ENCODE results near the gene PNMA6E.

The PNMA6E gene

DNA sequence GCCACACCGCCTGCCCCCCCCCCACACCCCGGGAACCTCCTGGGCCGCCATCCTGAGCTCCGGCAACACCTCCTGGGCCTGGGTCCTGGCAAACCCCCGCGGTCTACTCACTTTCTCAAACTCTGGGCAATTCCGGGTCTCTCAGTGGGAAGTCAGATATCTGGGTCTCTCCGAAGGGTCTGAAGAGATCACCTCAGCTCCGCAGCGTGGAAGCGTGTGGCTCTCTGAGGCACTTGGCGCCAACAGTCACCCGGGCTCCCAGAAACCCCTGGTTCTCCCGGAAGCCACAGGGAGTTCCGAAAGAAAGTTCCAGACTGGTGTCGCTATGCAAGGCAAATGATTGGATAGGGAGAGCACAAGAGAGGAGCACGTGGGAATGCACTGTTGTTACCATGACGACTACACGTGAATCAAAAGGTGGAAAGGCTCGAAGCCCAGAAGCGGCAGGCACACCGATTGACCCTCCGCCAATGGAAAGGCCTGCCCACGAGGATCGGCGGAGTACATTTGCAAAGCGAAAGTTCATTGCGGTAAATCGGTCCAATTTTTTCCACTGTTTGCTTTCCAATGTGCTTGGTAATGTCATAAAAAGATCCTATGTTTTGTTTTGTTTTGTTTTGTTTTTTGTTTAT lies at the start of gene PNMA6E:
Gene PNMA6E, minus strand, starts transcription at position 218 of the 632 bp plus-strand sequence. CDS start 2,501 bp downstream, outside the sequence.
- DNase-seq (ENCODE audit: low read depth): no peak

DNA sequence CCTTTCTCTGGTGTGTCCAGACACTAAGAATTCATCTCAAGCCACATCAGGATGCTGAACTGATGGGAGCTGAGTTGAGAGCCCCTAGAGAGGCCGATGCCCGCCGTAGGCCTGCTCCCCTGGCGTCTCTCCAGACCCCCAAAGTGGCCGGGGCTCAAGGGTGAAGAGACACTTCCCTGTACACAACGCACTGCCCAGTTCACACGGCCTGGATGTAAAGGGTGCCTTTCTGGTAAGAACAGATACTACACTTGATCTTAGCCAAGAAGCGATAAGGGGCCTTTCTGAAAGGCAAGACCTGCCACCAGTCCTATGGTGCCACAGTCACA lies 49.8 kb upstream of the PNMA6E start:
- no peak for DNase-seq (ENCODE audit: low read depth)

DNA sequence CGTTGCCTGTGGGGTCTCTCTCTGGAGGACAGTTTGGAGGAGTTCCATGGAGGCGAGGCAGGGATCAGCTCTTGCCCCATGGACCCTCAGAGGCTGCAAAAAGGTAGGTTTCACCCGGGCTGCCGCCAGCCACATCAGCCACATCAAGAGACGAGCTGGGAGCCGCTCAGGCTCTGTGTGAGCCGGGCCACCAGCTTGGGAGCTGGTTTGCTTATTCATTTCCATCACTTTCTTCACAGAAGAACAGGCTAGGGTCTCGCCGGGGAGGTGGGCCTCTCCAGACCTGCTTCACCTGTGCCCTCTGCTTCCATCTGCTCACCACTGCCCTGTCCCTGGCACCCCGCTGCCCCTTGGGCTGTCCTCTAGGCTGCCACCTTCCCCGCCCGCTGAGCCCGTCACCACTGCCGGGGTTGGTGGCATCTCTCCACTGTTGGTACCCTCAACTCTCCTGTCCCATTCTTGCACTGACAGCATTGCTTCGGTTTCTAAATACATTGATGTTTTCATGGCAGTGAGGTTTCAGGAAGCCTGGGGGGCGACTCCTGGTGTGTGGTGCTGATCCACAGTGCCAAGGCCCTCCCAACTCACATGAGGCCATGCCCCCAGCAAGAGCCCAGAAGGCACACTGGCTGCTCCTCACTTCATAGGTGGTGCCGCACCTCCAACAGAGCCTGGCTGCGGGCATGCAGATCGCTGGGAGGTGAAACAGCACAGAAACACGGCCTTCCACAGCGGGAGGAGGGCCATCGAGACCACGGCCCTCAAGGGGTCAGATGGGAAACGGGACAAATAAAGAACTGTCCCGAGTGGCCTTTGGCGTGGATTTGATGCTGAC lies 49.2 kb upstream of the PNMA6E start:
- DNase-seq (ENCODE audit: low read depth): no peak

DNA sequence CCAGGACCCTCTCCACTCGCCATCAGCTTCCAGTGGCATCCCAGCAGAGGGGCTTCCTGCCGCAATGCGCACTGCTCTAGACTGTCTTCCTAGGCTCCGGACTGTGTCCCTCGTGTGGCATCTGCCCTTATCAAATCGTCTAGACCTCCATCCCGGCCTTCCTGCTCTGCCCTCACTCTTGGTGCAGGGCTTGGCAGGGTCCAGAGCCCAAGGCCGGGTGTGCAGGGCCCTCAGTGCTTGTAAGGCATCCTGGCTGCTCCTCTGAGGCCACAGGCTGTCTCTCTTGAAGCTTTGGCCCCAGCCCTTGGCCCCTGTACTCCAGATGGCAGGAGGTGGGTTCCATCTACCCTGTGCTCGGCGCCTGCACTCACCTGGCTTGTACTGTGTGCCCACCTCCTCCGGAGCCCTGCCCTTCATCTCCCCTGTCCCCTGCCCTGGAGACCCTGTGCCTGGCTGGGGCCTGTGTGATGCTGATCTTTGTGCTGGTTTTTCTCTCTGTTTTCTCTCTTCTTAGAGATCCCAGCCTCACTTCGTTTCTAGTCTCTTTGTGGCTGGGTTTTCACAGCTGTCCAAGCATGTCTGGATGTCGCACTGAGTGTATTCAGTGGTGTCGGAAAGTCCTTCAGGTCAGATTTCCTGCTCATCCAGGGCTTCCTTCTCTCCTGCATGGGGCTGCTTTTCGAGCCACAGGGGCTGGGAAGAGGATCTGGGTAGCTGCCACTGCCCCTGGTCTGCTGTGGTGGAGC lies 48.4 kb upstream of the PNMA6E start:
- no peak for DNase-seq (ENCODE audit: low read depth)

DNA sequence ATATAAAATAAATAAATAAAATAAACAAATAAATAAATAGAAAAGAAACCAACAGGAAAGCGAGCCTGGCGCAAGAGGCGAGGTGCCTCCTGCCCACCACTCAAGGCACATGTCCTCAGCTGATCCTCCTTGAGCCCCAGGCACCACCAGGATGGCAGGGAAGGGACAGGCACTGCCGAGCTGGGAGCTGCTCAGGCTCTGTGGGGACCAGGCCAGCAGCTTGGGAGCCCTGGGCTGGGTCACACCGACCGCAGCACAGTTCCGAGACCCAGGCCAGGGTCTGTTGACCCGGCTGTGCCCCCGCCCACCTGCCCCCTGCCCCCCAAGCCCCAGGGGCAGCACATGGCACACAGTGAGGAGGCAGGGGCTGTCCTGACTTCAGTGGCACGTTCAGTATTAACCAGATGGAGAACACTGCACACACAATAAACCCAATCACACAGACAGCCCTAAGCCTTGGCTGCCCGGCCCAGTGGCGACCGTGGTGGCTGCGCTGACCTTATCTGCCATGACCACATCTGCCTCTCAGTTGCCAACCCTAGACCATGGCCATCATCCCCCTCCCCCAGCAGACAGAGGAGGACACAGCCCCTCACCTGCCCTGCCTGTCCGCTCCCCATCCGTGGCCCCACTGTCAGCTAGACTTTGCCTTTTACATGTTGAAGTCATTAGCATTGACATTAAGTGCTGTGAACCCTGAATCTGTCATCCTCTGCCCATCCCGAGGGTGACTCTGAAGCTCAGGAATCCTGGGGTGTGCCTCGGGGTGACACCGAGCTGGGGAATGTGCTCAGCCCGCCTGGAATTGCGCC lies 47.6 kb upstream of the PNMA6E start:
- no peak for DNase-seq (ENCODE audit: low read depth)

DNA sequence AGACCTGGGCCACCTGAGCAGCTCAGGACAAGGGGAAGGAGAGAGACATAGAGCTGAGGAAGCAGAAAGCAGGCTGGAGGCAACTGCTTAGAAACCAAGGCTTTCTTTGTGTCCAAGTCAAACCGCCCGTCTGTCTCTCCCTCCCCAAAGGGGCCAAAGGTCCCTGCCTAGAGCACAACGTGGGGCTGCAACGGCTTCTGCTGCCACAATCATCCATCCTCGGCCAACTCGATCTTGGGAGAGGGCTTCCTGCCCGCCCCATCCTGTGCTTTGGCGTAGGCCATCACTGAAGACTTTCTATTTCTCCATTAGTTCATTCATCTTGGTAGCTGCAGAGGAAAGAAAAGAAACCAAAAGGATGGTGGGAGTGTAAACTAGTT lies 46.4 kb upstream of the PNMA6E start:
- no peak for DNase-seq (ENCODE audit: low read depth)

DNA sequence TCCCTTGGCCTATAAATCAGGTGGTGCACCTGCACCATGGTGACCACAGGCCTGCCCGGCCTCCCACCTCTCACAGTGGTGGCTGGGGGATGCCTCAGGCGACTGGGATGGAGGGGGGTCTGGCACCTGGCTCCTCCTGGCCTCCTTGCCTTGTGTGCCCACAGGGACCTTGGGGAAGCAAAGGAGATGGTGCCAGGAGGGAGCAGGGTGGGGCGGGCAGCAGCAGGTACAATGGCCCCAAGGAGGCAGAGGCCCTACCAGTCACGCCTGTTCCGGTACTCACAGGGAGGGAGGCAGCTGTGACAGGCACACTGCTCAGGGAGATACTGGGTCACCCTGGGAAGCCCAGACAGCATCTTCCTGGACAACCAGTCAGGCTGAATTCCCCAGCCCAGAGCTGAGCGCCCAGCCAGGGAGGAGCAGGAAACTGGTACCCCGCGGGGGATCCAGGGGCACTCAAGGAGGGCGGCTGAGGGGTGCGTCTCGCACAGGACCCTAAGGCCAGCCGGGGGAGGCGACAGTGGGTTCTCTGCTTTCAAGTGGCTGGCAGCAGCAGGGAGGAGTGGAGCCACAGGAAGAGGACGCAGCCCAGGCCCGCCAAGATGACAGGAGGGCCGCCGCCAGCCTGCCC lies 45.9 kb upstream of the PNMA6E start:
- DNase-seq (ENCODE audit: low read depth): no peak

DNA sequence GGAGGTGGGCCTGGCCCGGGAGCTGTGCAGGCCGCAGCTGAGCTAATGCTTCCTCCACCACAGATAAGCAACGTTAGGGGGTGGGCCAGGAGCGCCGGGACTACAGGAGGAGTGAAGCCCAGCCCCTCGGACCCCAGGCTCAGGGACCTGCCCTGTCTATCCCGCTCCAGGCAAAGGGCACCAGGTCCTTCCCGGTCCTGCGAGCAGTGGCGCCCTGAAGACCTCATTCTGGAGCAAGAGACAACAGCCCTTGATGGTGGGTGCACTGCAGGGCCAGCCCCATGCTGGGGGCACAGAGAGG lies 45.4 kb upstream of the PNMA6E start:
- DNase-seq (ENCODE audit: low read depth): no peak

DNA sequence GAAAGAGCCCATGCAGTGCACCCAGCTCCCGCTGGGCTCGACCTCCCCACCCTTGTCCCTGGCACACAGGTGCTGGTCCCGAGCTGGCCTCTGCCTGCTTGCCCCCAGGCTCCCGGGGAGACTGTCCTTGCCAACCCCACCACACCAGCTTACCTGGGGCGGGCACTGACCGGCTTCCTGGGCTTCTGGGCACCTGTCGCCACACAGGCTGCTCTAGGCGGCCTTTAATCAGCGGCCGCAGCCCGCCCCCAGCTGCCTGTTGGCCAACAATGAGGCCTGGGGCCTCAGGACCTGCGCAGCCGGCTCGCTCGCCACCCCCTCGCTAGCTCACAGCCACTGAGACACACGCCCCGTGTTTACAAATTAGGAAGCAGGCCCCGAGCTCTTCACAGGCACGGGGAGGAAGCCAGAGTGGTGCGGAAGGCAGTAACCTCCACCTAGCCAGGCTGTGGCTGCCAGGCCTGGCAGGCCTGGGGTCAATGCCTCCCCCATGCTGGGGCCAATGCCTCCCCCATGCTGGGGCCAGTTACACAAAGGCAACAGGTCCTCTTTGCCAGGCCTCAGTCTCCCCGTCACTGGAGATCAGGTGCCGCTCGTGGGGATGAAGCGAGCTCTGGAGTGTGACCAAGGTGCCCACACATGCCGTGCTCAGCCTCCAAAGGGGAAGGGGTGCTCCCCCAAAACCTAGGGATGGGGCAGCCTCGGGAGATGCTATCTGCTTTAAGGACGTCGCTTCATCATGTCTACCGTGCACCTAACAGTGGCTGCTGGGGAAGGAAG lies 44.9 kb upstream of the PNMA6E start, which contains the start of gene TREX2:
Gene TREX2, minus strand, starts transcription at position 201 of the 780 bp plus-strand sequence. CDS start 626 bp downstream, outside the sequence.
- no peak for DNase-seq (ENCODE audit: low read depth)

DNA sequence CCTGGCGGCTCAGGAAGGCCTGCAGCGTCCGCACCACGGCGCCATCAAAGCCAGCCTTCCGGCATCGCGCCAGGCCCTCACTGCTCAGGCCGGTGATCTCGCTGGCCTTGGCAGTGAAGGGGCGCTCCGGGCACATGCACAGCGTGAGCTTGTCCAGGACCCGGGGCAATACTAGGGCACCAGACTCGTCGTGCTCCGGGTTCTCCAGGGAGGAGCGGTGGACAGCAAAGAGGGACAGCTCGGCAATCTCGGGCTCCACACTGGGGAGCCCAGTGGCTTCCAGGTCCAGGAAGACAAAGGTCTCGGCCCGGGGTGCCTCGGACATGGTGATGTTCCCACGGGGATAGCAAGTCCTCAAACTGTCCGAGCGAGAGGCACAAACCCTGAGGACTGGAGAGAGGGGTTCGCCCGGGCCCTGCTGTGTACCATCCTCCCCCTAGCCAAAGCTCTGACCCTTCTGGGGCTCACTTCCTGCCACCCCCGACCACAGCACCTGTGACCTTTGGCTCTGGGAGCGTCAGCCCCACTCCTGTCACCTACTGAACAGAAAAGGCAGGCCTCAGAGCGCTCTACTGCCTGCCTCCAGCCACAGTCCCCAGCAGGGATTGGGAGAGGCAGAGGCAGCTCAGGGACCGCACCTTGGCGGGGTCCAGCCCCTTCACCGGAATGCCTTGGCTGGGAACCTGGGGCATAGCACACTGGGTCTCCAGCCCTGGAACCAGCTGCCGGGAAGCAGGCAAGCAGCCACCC lies 44.1 kb upstream of the PNMA6E start:
- DNase-seq (ENCODE audit: low read depth): no peak

DNA sequence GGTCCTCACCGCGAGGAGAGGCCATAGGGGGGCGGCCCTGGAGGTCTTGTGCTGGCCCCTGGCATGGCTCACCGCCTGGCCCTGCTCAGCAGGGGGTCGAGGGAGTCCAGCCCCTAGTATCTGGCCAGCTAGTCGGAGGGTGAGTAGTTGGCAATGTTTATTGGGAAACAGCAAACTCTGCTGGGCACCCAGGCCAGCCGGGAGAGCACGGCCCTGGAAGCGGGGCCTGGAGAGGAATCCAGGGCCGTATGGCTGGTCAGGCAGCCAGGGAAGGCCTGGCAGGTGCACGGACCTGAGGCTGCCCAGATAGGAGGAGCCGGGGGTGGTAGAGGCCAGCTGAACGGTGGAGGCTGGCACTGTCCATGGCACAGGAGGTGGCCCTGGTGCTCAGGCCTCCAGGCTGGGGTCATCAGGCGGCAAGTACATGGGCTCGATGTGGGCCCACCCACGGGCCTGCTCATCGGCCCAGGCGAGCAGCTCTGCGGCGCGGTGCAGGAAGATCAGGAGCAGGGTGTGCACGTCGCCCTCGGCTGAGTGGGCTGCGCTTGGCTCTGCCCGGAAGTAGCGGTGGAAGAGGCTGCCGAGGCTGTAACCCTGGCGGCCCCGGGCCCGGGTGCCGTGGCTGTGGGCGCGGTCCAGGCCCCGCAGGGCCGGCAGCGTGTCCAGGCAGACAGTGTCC lies 43.3 kb upstream of the PNMA6E start:
- no peak for DNase-seq (ENCODE audit: low read depth)

DNA sequence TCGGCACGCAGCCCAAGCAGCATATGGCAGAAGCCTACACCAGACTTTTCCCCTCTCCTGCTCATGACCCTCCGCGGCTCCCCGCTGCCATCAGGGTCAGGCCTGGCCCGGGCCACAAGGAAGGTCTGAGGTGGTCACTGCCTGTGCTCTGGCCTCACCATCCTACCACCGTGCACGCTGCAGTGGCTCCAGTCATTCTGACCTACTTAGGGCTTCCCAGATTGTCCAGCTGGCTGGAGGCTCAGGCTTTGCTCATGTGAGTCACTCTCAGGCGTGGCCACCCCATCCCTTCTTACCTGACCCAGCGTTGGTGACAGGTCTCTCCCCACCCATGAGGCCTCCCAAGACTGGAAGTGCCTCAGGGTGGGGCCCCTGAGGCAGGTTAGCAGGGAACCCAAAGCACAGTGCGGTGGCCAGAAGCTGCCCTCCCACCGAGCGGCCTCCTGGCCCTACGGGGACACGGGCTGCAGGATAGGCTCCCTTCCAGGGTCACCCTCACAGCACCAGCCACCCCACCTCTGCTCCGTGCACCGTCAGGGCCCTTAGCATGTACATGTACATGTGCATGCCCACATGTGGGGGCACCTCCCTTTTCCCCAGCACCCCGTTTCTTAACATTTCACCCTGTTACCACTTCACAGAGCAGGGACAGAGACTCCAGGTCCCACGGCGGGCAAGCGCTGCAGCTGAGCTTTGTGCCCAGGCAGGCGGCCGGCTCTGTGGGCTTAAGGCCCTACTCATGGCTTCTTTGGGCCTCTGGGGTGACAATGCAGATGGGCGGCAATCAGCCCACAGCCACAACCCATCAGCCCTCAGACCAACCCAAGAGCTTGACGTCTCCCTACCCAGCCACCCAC lies 42.6 kb upstream of the PNMA6E start:
- no peak for DNase-seq (ENCODE audit: low read depth)

DNA sequence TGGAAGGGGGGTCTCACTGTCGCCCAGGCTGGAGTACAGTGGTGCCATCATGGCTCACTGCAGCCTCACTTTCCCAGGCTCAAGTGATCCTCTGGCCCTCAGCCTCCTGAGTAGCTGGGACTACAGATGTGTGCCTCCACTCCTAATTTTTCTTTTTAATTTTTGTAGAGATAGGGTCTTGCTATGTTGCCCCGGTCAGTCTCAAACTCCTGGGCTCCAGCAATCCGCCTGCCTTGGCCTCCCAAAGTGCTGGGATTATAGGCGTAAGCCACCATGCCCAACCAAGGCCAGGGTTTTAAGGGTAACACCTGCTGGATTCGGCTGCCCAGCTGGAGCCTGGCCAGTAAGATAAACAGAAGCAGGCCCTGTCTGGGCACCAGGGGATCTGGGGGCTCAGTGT lies 41.3 kb upstream of the PNMA6E start:
- no peak for DNase-seq (ENCODE audit: low read depth)

DNA sequence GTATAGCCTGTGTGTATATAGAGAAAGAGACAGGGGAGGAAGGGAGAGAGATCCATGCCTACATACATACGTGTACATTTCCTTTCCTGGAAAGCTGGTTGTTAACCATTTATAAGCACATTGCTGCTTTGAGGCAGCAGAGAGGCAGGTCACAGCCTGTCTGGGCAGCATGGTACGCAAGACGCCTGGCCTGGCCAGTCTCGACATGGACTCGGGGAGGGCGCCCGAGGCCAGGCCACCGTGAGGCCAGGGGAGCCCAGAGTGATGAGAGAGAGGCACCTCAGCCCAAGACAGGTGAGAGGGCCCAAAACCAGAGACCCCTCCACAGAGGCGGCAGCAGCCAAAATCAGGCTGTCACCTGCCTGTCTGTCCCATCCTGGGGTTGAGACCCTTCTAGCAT lies 40.8 kb upstream of the PNMA6E start:
- DNase-seq (ENCODE audit: low read depth): no peak

DNA sequence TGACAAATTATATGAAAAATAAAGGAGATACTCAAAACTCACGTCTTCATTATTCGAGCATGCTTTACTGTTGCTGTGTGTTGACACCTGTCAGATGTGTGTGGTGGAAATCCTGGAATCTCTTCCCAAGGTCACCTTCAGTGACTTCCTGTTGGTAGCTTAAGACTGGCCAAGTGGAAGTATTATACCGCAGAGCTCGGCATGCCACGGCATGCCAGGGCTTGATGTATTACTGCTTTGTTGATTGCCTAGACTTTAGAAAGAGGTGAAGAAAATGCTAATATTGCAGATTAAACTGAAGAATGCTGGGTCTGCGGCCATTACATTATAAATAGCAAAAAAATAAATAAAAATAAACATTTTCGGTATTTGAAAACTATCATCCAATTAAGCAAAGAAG lies 40.1 kb upstream of the PNMA6E start:
- no peak for DNase-seq (ENCODE audit: low read depth)

DNA sequence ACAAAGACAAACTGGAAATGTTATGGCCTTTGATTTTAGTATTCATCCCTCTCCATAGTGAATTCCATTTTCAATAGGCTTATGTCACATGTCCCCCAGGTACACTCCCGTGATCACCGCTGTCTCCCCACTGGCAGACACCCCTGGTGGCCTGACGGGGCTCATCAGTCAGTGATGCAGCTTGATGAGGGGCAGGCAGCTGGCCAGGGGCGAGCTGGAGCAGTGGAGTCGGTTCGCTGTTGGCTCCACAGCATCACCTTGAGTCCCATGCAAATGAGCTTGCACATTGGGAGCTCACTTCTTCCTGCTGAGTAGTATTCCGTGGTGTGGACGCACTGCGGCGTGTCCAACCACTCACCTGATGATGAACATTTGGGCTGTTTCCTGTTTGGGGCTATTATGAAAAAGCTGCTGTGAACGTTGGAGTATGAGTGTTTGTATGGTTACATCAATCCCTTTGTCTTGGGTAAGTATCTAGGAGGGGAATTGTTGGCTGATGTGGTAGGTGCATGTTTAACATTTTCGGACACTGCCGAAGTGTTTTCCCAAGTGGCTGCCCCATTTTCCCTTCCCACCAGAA lies 39.5 kb upstream of the PNMA6E start:
- DNase-seq (ENCODE audit: low read depth): no peak

DNA sequence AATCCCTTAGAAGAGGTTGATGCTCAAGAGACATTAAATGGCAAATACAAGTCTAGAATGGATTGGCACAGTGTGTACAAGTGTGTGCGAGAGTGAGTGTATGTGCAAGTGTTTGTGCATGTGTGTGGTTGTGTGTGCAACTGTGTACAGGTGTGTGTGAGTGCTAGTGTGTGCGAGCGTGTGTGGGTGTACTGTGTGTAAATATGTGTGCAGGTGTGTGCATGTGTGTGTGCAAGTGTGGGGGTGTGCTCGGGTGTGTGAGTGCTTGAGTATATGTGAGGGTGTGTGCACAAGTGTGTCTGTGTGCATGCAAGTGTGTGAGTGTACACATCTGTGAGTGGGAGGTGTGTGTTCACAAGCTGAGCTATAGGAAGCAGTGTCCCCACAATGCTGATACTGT lies 38.8 kb upstream of the PNMA6E start:
- DNase-seq (ENCODE audit: low read depth): no peak

DNA sequence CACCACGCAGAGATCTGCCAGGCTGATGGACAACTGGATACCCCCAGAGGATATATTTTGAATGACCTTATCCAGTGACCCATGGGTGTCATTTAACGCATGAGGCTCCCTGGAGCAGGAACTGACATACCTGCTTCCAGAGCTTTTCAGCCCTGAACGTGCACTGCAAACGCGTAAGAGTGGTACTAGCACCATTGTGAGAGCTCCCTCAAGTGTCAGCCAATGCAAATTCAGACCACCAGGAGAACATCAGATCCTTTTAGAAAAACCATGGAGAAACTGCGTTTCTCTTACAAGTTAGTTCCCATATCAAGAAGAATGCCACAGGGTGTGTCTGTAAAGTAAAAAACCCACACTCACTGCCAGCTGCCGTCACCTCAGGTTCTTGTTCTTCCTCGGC lies 37.4 kb upstream of the PNMA6E start:
- no peak for DNase-seq (ENCODE audit: low read depth)

All from amniotic epithelial cell (primary cell).